Measurements from ENCODE around the gene UBXN2A.

UBXN2A gene, protein sequence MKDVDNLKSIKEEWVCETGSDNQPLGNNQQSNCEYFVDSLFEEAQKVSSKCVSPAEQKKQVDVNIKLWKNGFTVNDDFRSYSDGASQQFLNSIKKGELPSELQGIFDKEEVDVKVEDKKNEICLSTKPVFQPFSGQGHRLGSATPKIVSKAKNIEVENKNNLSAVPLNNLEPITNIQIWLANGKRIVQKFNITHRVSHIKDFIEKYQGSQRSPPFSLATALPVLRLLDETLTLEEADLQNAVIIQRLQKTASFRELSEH

DNA sequence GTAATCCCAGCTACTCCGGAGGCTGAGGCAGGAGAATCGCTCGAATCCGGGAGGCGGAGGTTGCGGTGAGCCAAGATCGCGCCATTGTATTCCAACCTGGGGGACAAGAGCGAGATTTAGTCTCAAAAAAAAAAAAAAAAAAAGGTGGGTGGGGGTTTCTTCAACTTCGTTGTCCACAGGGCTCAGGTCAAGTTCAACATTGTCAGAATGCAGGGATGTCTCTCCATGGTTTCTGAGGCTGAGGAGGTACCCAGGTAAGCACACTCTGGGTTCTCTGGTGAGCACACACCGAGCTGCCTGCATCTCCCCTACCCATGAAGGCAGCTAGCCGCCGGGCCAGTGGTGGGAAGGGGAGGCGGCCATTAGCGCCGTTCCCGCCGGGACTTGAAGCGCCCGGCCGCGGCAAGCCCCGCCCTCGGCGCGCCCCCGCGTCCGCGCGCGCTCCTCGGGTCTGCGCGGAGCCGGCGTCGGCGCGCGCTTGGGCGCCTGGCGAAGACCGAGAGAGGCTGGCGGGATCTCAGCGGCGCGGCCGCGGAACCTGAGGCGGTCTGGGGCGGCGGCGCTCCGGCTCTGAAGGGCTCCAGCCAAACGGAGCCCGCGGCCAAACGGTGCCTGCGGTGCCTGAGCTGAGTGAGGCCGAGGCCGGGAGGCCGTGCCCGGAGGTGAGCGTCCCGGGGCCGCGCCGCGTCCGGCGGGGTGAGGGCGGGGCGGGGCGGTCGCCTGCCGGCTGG, at the start of gene UBXN2A:
Gene UBXN2A (plus strand): TSS at position 477 of the 731 bp plus-strand sequence. CDS start 17,852 bp downstream, outside the sequence.
- Mint-ChIP-seq H3K4me1 (peaks cover 20 to 34% of the 10 kb centered on the region in 2 donors), H3K36me3 (peaks cover 7 to 8% of the 10 kb centered on the region in 2 donors), H3K27ac (peak within 1 kb of the TSS; percentile 88), H3K27me3 (no peaks in the 10 kb centered on the region), H3K4me3 (peak within 1 kb of the TSS; percentile 86 to 89), H3K9me3 (no peaks in the 10 kb centered on the region)
- DNase-seq, result peak; percentile 76
- peak; percentile 86 to 90 for ATAC-seq (replicated peaks)

DNA sequence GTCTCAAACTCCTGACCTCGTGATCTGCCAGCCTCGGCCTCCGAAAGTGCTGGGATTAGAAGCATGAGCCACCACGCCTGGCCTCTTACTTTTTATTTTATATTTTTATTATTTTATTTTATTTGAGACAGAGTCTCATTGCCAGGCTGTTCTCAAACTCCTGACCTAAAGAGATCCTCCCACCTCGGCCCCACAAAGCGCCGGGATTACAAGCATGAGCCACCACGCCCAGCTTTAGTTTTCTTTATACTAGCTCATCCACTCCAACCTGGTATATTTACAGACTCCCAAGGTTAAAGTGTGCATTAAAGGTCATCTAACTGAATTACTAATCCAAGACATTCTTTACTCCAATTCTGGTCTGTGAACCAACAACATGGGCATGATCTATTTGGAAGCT, 40.1 kb upstream of the UBXN2A start:
- no peak overlapping the region for H3K27ac Mint-ChIP-seq
- peaks cover 22 to 42% of the 10 kb centered on the region in 2 donors for H3K4me1 Mint-ChIP-seq
- H3K27me3 Mint-ChIP-seq, result no peaks in the 10 kb centered on the region
- H3K4me3 Mint-ChIP-seq, result no peak overlapping the region
- no peak for ATAC-seq (replicated peaks)
- peaks cover 0 to 5% of the 10 kb centered on the region in 2 donors for H3K9me3 Mint-ChIP-seq
- DNase-seq, result no peak
- H3K36me3 Mint-ChIP-seq, result peaks cover 3 to 10% of the 10 kb centered on the region in 2 donors

DNA sequence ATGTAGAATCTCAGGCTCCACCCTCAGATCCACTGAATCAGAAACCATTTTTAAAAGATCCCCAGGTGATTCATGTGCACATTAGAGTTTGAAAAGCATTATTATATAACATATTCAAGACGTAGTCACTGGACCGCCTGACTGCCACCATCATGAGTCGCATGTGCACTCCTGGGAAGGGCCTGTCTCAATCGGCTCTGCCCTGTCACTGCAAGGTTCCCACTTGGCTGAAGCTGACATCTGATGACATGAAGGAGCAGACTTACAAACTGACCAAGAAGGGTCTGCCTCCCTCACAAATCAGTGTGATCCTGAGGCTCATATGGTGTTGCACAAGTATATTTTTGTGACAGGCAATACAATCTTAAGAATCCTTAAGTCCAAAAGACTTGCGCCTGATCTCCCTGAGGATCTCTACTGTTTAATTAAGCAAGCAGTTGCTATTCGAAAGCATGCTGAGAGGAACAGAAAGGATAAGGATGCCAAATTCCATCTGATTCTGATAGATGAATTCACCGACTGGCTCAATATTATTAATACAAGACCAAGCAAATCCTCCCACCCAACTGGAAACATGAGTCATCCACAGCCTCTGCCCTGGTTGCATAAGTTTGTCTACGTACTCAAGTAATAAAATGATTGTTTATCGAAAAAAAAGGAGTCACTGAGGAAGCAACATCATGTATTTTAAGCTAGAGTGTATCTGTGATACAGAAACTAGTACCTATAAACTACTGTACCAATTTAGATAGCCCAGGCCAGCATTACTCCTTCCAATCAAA, 39.5 kb upstream of the UBXN2A start:
- H3K36me3 Mint-ChIP-seq, result peaks cover 3 to 10% of the 10 kb centered on the region in 2 donors
- H3K4me3 Mint-ChIP-seq, result no peak overlapping the region
- peaks cover 26 to 48% of the 10 kb centered on the region in 2 donors for H3K4me1 Mint-ChIP-seq
- ATAC-seq (replicated peaks), result no peak
- peaks cover 0 to 5% of the 10 kb centered on the region in 2 donors for H3K9me3 Mint-ChIP-seq
- no peak overlapping the region for H3K27ac Mint-ChIP-seq
- DNase-seq, result no peak
- no peaks in the 10 kb centered on the region for H3K27me3 Mint-ChIP-seq

DNA sequence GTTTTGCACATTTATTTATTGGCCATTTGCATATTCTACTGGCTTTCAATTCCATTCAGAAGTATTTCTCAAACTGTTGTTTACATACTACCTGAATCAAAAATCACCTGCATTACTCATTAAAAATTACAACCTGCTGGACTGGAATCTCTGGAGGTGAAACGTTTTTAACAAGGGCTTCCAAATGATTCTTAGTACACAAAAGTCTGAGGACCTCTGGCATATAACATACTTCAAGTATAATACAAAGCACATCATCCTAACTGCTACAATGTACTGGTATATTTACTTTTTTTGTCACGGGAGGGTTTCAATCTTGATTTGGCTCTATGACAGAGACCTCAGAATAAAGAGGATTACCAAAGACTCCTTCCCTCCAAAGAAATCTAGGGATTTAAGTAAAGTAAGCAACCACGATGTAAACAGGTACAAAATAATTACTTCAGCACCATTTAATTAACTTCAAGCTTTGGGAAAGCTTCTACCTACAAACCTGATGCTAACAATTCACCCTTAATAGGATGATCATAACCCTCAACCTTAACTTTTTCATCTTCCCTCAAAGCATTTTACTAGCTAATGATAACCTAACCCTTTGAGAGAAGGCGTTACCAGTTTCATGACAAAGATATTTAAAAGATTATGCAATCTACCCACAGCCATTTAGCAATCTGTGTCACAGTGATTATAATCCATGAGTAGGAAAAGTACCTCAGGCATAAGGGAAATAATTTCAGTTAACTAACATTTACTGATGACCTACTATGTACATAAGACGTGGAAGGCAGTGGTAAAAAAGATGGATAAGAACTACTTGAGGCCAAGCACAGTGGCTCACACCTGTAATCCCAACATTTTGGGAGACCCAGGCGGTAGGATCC, 38.1 kb upstream of the UBXN2A start:
- no peak for ATAC-seq (replicated peaks)
- H3K4me1 Mint-ChIP-seq, result peaks cover 21 to 42% of the 10 kb centered on the region in 2 donors
- peaks cover 0 to 5% of the 10 kb centered on the region in 2 donors for H3K9me3 Mint-ChIP-seq
- DNase-seq, result no peak
- no peak overlapping the region for H3K27ac Mint-ChIP-seq
- H3K4me3 Mint-ChIP-seq, result no peak overlapping the region
- H3K27me3 Mint-ChIP-seq, result no peaks in the 10 kb centered on the region
- H3K36me3 Mint-ChIP-seq, result peaks cover 3 to 7% of the 10 kb centered on the region in 2 donors

DNA sequence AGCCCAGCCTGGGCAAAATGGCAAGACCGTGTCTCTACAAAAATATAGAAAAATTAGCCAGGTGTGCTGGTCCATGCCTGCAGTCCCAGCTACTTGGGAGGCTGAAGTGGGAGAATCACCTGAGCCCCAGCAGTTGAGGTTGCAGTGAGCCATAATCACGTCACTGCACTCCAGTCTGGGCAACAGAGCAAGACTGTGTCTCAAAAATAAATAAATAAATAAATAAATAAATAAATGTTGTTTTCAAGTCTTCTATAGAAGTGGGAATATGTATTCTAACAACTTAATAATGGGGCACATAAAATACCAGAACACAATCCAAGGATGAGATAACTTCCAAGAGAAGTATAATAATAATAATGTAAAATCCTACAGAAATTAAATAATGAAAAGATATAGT, 37.2 kb upstream of the UBXN2A start:
- Mint-ChIP-seq H3K36me3 (peaks cover 3 to 7% of the 10 kb centered on the region in 2 donors), H3K9me3 (peaks cover 0 to 4% of the 10 kb centered on the region in 2 donors), H3K4me1 (peaks cover 17 to 37% of the 10 kb centered on the region in 2 donors), H3K27ac (no peak overlapping the region), H3K4me3 (no peak overlapping the region), H3K27me3 (no peaks in the 10 kb centered on the region)
- ATAC-seq (replicated peaks) (no peak), DNase-seq (no peak)

DNA sequence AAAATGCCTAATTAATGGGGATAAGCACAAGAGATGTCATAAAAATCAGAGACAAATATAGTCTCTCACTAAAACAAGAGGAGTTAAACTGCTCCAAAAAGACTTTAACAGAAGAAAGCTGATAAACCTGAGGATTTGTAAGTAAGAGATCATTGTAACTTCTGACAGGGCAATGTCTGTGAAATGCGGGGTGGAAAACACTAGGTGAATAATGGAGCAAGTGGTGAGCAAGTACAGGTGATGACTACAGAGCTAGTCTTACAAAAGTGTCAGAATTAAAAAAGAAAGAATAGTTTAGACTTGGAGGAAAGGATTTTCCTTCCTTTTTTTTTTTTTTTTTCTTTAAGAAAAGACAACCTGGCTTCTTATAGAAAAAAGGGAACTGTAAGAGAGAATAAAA, 36.0 kb upstream of the UBXN2A start:
- no peak overlapping the region for H3K27ac Mint-ChIP-seq
- peaks cover 1 to 7% of the 10 kb centered on the region in 2 donors for H3K36me3 Mint-ChIP-seq
- no peaks in the 10 kb centered on the region for H3K27me3 Mint-ChIP-seq
- no peak overlapping the region for H3K4me3 Mint-ChIP-seq
- ATAC-seq (replicated peaks) (no peak), DNase-seq (no peak)
- H3K4me1 Mint-ChIP-seq, result peaks cover 15 to 37% of the 10 kb centered on the region in 2 donors
- no peaks in the 10 kb centered on the region for H3K9me3 Mint-ChIP-seq

DNA sequence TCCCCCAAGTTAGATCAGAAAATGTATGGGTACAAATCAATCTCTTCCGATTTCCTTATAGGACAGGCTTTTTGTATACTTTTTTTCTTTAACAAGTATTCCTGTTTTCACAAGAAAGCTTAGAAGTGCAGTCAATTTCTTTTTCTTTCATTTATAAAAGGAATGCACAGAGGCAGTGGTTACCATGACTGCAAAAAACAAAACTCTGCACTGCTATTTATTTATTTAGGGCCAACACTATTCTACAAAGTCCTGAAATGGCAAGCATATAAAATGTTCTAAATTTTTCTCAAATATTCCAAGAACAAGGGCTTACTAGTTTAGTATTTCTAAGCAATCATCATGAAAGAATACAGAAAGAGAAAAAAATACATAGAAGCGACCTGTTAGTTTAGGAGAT, 35.6 kb upstream of the UBXN2A start:
- Mint-ChIP-seq H3K27me3 (no peaks in the 10 kb centered on the region), H3K4me1 (peaks cover 15 to 37% of the 10 kb centered on the region in 2 donors), H3K27ac (no peak overlapping the region), H3K4me3 (no peak overlapping the region), H3K36me3 (peaks cover 3 to 10% of the 10 kb centered on the region in 2 donors), H3K9me3 (no peaks in the 10 kb centered on the region)
- no peak for ATAC-seq (replicated peaks)
- DNase-seq, result no peak

DNA sequence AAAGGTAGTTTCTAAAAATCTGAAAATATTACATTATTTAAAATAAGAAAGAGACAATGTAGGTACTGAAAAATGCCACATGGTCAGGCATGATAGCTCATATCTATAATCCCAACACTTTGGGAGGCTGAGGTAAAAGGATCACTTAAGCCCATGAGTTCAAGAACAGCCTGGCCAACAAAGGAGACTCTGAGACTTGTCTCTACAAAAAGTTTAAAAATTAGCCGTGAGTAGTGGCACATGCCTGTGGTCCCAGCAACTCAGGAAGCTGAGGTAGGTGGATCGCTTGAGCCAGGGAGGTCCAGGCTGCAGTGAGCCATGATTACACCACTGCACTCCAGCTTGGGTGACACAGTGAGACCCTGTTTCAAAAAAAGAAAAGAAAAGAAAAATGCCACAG, 35.1 kb upstream of the UBXN2A start:
- no peaks in the 10 kb centered on the region for H3K27me3 Mint-ChIP-seq
- H3K9me3 Mint-ChIP-seq, result no peaks in the 10 kb centered on the region
- DNase-seq (no peak), ATAC-seq (replicated peaks) (no peak)
- H3K36me3 Mint-ChIP-seq, result peaks cover 3 to 10% of the 10 kb centered on the region in 2 donors
- H3K4me3 Mint-ChIP-seq, result no peak overlapping the region
- no peak overlapping the region for H3K27ac Mint-ChIP-seq
- H3K4me1 Mint-ChIP-seq, result peaks cover 15 to 37% of the 10 kb centered on the region in 2 donors

DNA sequence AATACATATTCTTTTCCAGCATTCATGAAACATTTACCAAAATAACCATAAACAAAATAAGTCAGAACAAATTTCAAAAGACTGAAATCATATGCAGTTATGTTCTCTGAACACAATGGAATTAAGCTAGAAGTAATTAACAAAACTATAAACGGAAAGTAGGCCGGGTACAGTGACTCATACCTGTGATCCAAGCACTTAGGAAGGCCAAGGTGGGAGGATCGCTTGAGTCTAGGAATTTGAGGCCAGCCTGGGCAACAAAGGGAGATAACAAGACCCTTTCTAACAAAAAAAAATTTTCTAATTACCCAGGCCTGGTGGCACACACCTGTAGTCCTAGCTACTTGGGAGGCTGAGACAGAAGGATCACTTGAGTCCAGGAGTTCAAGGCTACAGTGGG, 28.2 kb upstream of the UBXN2A start:
- DNase-seq, result no peak
- Mint-ChIP-seq H3K4me3 (no peak overlapping the region), H3K36me3 (peaks cover 15 to 29% of the 10 kb centered on the region in 2 donors), H3K27me3 (no peaks in the 10 kb centered on the region), H3K9me3 (no peaks in the 10 kb centered on the region), H3K4me1 (peaks cover 15 to 33% of the 10 kb centered on the region in 2 donors), H3K27ac (no peak overlapping the region)
- no peak for ATAC-seq (replicated peaks)

DNA sequence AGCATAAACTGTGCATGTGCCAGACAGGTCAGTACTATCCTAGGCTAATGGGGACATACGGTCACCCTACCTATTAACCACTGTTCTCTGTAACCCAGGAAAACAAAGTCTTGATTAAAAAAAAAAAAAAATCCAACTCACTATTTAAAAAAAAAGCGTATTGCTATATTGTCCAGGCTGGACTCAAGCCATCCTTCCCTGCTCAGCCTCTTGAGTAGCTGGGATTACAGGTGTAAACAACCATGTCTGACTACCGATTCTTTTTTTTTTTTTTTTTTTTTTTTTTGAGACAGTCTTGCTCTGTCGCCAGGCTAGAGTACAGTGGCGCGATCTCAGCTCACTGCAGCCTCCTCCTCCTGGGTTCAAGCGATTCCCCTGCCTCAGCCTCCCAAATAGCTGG, 24.9 kb upstream of the UBXN2A start:
- no peak overlapping the region for H3K4me3 Mint-ChIP-seq
- DNase-seq (no peak), ATAC-seq (replicated peaks) (no peak)
- no peaks in the 10 kb centered on the region for H3K27me3 Mint-ChIP-seq
- H3K27ac Mint-ChIP-seq, result no peak overlapping the region
- peaks cover 21 to 64% of the 10 kb centered on the region in 2 donors for H3K4me1 Mint-ChIP-seq
- H3K36me3 Mint-ChIP-seq, result peaks cover 13 to 25% of the 10 kb centered on the region in 2 donors
- no peaks in the 10 kb centered on the region for H3K9me3 Mint-ChIP-seq

DNA sequence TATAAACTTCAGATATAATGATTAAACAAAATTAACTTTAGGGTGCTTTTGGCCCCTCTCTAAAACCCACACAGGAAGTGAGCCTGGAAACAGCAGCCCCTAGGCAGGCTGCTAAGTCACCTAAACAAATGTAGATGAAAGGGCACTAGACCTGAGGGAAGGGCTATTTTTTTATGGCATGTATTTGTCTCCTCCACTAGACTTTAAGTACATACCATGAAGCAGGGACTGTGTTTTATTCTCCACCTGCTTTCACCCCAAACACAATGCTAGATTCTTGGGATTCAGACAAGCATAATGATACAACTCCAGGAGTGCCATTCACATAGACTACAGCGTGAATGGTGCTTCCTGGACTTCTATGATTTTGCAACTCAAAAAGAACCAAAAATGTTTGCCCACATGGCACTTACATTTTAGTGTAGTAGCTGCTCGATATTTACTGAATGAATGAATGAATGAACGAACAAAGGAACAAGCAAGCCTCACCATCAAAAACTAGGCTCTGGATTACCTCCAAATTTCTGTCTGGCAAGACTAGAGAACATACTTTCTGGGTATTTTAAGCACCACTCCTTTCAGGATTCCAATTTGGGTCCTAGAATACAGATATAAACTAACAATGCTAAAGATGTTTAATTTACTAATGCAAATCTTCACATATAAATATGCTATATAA, 23.4 kb upstream of the UBXN2A start:
- H3K4me3 Mint-ChIP-seq, result no peak overlapping the region
- no peak for DNase-seq
- H3K27ac Mint-ChIP-seq, result peak overlapping the region; percentile 34
- H3K36me3 Mint-ChIP-seq, result peaks cover 4 to 13% of the 10 kb centered on the region in 2 donors
- peak; percentile 61 to 65 for ATAC-seq (replicated peaks)
- H3K4me1 Mint-ChIP-seq, result peaks cover 18 to 56% of the 10 kb centered on the region in 2 donors
- H3K9me3 Mint-ChIP-seq, result no peaks in the 10 kb centered on the region
- no peaks in the 10 kb centered on the region for H3K27me3 Mint-ChIP-seq

DNA sequence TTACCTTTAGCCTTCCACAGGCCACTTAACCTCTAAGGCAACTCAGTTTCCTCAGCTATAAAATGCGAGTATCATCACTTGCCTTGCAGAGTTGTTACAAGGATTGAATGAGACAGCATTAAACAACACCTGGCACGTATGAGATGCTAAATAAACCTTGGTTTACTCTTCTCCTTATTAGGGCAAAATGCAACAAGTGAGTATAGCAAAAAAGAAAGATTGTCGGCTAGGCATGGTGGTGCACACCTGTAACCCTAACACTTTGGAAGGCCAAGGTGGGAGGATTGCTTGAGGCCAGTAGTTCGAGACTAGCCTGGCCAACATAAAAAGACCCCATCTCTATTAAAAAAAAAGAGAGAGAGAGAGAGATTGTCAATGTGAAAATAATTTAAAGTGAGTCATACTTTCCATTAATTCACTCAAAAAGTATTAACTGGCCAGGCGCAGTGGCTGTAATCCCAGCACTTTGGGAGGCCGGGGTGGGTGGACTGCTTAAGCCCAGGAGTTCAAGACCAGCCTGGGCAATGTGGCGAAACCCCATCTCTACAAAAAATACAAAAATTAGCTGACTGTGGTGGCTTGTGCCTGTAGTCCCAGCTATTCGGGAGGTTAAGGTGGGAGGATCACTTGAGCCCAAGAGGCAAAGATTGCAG, 21.3 kb upstream of the UBXN2A start:
- ATAC-seq (replicated peaks), result no peak
- Mint-ChIP-seq H3K27me3 (no peaks in the 10 kb centered on the region), H3K4me1 (peaks cover 29 to 62% of the 10 kb centered on the region in 2 donors), H3K9me3 (no peaks in the 10 kb centered on the region), H3K4me3 (no peak overlapping the region), H3K36me3 (peaks cover 11 to 15% of the 10 kb centered on the region in 2 donors), H3K27ac (no peak overlapping the region)
- no peak for DNase-seq

Data from stimulated activated naive B cell treated with anti-CD40 and anti-IgM and Interleukin-4, amounts not matched to agents 10 μg/mL and 1 μg/mL and 100 μg/mL, for 72 hours (primary cell).